Right renal cortex interstitium (tissue), 3 donors: ENCODE data around the gene ZPBP2. TPM values are rescaled to one million over a fixed set of nuclear protein-coding genes. Genes with fewer than 3 reads are reported as not detected.

ENCODE experiments used
- DNase-seq, 3 donors: peaks; one replicate each; pipeline ENCODE4 v3.0.0-alpha.2; 2013; ENCODE audit warnings: low read depth in 3 of 3, low spot score in 2 of 3
- polyA plus RNA-seq, 3 donors: library from polyadenylated mRNA; unstranded; fragments of 120-200 nt; gene quantifications; one replicate each; pipeline ENCODE4 v1.2.1, GENCODE V29; 2013; ENCODE audit not compliant: insufficient read length in 3 of 3

Gene ZPBP2
- polyA plus RNA-seq, 3 donors = not detected

GRCh38 chr17:39904990-39905288 lies 36.9 kb downstream of the ZPBP2 start:
- no peak for DNase-seq

DNA sequence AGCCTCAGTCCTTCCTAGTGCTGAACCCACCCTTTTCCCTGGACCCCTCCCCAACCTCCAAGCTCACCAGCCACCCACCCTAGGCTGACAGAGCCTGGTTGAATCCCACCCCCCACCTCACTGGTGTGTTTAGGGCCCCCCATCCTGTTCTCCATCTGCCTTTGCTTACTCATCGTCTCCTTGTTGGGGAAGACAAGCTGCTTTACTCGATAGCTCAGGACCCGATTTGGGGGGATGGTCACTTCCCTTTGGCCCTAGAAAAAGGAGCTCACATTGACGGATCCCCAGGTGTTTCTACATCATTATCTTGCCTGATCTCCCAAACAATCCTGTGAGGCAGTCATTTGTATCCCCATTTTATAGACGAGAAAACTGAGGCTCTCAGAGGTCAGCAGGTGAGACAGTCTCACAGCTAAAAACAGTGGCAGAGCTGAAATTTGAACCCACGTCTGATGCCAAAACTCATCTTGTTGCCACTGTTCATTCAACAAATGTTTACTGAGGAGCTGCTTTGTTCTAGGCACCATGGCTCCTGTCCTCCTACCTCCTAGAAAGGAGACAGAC lies 40.9 kb downstream of the ZPBP2 start:
- DNase-seq = no peak

DNA sequence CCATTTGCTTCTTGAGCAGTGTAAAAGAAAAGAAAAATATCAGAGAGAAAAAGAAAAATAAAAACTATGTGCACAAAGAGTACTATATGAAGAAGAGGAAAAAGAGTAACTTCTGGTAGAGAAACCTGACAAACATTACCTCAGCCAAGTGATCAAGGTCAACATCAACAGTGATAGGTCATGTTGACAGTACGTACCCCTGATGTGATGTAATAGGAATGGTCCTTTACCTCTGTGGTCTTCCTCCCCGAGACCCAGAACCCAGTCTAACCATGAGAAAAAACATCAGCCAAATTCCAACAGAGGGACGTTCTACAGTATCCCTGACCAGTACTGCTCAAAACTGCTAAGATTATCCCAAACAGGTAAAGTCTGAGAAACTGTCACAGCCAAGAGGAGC lies 46.0 kb downstream of the ZPBP2 start:
- DNase-seq = no peak

DNA sequence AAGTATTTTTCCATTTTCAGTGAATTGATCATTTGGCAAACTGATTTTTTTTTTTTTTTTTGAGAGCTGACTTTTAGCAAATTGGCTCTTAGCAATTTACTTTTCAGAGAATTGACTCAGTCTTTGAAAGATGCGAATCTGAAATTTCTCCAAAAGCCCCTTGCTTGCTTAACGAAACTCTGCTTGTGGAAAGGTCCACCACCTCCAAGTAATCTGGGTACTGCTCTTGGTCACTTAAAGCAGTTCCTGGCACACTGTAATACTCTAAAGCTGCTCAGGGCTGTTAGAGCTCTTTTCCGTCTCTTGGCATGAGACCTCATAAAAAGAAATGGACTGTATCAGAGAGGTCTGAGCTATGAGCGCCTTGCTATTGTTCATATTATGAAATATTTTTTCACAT lies 47.6 kb downstream of the ZPBP2 start:
- no peak for DNase-seq

DNA sequence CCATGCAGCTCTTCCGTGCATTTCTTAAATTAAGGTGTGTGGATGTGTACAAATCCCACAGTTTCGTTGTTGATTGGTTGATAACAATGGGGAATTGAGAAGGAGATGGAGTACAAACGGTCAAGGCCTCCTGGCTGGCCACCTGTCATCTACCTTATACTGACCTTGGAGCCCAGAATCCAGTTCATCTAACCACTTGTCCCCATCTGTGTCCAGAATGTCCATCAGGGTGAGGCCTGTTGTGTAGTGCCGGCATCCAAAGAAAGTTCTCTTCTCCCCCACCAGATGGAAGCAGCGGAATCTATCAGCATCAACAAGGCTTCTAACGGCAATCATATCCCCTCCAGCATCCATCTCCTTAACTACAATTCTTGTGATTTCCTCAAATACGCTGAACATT lies 48.9 kb downstream of the ZPBP2 start:
- no peak for DNase-seq

- no peak for DNase-seq
Measured at GRCh38 chr17:39919087-39919683, 51.2 kb downstream of the ZPBP2 start.

DNA sequence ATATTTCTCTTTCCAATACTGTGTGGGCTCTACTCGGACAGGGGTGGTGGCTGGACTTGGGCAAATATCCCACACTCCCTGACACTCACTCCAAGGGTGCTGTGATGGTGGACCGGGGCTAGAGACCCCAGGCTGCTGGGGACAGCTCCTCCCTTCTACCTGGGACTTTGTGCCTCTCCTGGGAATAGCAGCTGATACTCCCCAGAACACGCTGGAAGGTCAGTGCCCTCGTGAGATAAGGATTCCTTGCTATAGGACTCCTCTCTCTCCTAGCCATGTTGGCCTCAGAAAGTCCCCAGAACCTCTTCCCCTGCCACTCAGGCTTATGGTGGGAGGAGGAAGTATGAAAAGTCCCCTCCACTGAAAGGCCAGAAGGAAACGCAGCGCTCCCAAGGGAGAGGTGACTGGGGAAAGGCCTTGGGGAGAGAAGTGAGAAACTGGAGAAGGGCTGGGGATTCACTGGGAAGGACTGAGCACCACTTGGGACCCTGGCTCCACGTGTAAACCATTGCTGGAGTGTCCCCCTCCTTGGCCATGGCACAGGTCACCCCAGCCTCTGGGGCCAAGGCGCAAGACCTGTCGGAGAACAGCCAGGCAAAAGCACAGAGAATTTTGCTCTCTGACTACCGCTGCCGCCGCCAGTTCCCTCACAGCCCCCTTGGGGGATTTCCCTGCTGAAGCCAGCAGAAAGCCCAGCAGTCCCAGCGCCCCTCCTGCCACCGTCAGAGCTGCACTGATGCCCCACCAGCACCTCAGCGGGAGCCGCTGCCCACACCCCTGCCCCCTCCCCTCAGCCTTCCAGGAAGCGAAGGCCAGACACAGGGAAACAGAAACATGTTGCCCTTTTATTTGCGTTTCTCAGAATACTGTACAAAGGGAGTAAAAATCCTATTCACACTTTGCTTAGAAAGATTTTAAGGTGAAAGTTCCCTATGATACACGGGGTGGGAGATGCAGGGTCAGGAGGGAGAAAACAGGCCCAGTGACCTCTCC lies 52.5 kb downstream of the ZPBP2 start:
- no peak for DNase-seq

GRCh38 chr17:39921323-39921722 lies 53.3 kb downstream of the ZPBP2 start:
- no peak for DNase-seq

- no peak for DNase-seq
Measured at GRCh38 chr17:39922006-39922405, 54.0 kb downstream of the ZPBP2 start.

DNA sequence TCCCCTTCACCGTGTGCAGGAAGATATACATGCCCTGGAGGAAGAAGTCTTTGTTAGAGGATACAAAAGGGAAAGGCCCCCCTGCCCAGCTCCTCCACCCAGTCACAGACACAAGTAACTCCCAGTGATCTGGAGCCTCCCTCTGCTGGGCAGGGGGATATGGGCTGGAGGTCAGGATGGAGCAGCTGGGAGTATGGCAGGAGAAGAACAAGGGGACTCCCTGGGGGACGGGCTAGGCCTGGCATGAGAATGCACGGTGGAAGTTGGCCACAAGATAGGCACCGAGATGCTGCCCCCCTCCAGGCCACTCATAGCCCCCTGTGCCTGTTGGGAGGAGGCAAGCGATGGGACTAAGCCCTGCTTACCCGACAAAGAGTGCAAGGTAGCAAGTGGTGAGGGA lies 55.2 kb downstream of the ZPBP2 start:
- DNase-seq = no peak

- DNase-seq = no peak
Measured at GRCh38 chr17:39923836-39924690, 56.1 kb downstream of the ZPBP2 start.

DNA sequence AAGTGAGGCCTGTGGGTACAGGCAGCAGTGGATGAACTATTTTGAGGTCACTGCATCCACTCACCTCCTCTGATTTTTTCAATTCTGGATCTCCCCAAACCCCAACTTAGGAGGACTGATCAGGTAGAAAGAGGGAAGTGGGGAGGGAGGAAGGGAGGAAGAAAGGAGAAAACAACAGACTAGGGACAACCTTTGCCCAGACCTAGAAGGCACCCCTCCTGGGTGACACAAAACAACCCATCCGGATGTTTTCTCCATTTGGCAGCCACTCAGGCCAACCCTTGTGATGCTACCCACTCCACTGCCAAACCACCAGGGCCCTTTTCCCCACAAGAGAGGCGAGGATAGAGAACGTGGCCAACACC lies 56.7 kb downstream of the ZPBP2 start:
- DNase-seq = no peak

GRCh38 chr17:39925282-39926134 lies 57.5 kb downstream of the ZPBP2 start:
- no peak for DNase-seq

DNA sequence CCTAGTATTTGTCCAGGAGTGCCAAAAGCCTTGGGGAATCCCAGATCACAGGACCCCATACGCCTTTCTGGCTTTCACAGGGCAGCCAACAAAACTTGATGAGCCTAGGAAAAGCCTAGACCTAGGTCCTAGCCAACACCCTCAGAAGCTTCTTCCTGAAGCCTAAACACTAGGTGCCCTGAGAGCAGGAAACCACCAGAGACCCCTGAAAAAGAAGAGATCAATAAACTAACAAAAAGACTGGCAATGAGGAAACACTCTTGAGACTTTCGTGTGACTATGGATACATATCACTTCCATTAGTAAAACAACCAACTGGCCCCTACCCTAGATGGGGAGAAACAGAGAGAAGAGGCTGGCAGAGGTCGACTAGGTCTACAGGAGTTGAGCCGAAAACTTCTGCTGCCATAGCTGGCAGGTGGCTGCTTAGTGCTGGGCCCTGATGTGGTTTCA lies 58.2 kb downstream of the ZPBP2 start:
- DNase-seq = no peak

GRCh38 chr17:39926588-39927100 lies 58.6 kb downstream of the ZPBP2 start:
- DNase-seq = no peak

Other genes starting within 250 kb of the ZPBP2 start
- 10 to 100 TPM; 13.6 to 18.1 (median 14.1) TPM for gene PPP1R1B, start 241.2 kb upstream of the ZPBP2 start, polyA plus RNA-seq
- 10 to 100 TPM; 42.9 to 52.2 (median 49.1) TPM for gene STARD3, start 231.1 kb upstream of the ZPBP2 start, polyA plus RNA-seq
- 1 to 10 TPM in 2 of 3 donors, under 1 TPM in 1; 0.80 to 1.5 (median 1.1) TPM for gene TCAP, start 202.9 kb upstream of the ZPBP2 start, polyA plus RNA-seq
- gene PNMT, start 199.7 kb upstream of the ZPBP2 start, polyA plus RNA-seq = 1 to 10 TPM; 1.2 to 3.2 (median 2.1) TPM
- gene PGAP3, start 180.1 kb upstream of the ZPBP2 start, polyA plus RNA-seq = 10 to 100 TPM; 32.5 to 39.4 (median 37.9) TPM
- 100 to 1,000 TPM; 174 to 185 (median 182) TPM for gene ERBB2, start 168.1 kb upstream of the ZPBP2 start, polyA plus RNA-seq
- 10 to 100 TPM; 31.7 to 37.5 (median 36.1) TPM for gene MIEN1, start 137.7 kb upstream of the ZPBP2 start, polyA plus RNA-seq
- gene GRB7, start 130.3 kb upstream of the ZPBP2 start, polyA plus RNA-seq = 10 to 100 TPM; 29.0 to 31.9 (median 30.6) TPM
- under 1 TPM; 0.18 to 0.27 (median 0.21) TPM for gene IKZF3, start 3.9 kb upstream of the ZPBP2 start, polyA plus RNA-seq
- gene GSDMB, start 50.4 kb downstream of the ZPBP2 start, polyA plus RNA-seq = 1 to 10 TPM; 8.2 to 9.2 (median 9.2) TPM
- 100 to 1,000 TPM in 2 of 3 donors, 10 to 100 TPM in 1; 82.2 to 108 (median 108) TPM for gene ORMDL3, start 59.4 kb downstream of the ZPBP2 start, polyA plus RNA-seq
- not detected for gene LRRC3C, start 59.5 kb downstream of the ZPBP2 start, polyA plus RNA-seq
- 1 to 10 TPM in 2 of 3 donors, under 1 TPM in 1; 0.32 to 4.0 (median 2.2) TPM for gene GSDMA, start 94.8 kb downstream of the ZPBP2 start, polyA plus RNA-seq
- 100 to 1,000 TPM; 109 to 119 (median 109) TPM for gene PSMD3, start 112.6 kb downstream of the ZPBP2 start, polyA plus RNA-seq
- gene CSF3, start 147.2 kb downstream of the ZPBP2 start, polyA plus RNA-seq = not detected
- 10 to 100 TPM; 79.6 to 96.7 (median 84.5) TPM for gene MED24, start 186.2 kb downstream of the ZPBP2 start, polyA plus RNA-seq
- 10 to 100 TPM; 50.5 to 54.3 (median 50.7) TPM for gene THRA, start 194.8 kb downstream of the ZPBP2 start, polyA plus RNA-seq
- 1 to 10 TPM; 2.8 to 4.2 (median 4.1) TPM for gene NR1D1, start 232.4 kb downstream of the ZPBP2 start, polyA plus RNA-seq